GM20431 (cell line): ENCODE measurements around the gene KAT8.
"Not testable (repeated sequence)": the region's sequence is repeated elsewhere in the genome, so short reads cannot be mapped to it uniquely, and the experiment has no call there.

Experiments used
- in situ Hi-C: fragments of 300-500 bp; cut with MseI, MboI; formaldehyde crosslinking; loops from one replicate; pipeline ENCODE4 v1.15.0; 2020; ENCODE audit warnings: low sequenced_read_pairs; ENCODE audit not compliant: unreplicated experiment

The KAT8 gene

DNA sequence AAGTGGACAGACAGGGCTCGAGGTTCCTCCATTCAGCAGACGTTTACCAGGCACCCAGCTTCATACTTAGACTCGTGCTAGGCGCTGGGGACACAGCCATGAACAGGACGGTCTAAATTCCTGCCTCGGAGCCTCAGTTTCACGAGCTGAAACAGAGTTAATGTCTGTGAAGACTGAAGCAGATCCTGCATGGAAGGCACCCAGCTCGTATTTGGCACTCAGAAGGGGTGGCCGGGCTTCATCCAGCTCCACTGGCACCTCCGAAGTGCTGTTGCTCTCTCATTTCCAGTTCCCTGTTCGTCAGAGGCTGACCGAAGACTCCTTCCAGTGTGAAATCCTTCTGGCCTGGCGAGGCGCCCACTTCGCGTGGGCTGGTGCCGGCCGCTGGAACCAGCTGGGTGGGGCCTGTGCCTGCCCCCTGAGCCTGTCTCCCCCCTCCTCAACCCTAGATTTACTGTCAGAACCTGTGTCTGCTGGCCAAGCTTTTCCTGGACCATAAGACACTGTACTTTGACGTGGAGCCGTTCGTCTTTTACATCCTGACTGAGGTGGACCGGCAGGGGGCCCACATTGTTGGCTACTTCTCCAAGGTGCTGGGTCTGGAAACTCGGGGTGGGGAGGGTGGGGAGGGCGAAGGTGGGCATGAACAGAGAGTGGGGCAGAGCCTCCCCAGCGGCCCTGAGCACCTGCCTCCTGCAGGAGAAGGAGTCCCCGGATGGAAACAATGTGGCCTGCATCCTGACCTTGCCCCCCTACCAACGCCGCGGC, 12.3 kb downstream of the KAT8 start:
- in situ Hi-C loops: no loop called here

DNA sequence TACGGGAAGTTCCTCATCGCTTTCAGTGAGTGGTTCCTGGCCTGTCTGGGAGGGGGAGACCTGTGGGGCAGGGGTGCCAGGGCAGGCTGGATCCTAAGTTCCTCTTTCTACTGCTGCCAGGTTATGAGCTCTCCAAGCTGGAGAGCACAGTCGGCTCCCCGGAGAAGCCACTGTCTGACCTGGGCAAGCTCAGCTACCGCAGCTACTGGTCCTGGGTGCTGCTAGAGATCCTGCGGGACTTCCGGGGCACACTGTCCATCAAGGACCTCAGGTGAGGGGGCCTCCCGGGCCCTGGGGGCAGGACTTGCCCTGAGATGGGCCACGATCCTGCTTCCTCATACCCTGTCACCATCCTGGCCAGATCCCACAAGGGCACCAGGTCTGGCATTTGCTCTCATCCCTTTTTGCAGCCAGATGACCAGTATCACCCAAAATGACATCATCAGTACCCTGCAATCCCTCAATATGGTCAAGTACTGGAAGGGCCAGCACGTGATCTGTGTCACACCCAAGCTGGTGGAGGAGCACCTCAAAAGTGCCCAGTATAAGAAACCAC, 12.9 kb downstream of the KAT8 start:
- in situ Hi-C loops: no loop called here

DNA sequence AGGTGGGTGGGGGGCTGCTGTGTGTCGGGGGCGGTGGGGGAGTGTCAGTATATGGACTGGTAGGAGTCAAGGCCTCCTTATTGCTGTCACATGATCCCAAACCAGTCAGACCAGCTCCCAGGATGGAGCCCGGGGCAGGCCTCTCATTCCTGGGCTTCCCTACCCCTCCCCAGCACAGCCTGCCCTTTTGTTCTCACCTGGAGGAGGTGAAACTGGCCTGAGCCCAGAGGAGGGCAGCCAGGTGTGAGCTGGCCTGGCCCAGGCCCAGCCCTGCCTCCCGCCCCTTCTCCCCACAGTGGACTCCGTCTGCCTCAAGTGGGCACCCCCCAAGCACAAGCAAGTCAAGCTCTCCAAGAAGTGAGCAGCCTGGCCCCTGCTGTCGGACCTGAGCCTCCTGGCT, 13.4 kb downstream of the KAT8 start:
- in situ Hi-C loops: no loop called here

DNA sequence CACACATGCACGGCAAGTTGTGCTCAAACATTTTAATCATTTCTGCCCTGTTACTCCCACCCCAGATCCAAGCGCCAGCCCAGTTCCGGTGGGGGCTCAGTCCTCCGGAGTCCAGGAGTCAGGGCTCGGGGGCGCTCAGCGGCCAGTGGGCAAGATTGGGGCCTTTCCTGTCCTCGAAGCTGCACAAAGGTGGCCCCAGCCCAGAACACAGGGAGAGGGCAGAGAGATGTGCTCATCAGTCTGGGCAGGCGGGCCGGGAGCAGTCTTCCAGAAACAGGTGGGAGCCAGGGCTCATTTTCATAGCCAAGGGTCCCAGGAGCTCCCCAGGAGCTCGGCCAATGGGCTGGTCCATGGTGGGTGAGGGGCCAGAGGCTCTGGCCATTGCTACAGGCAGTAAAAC, 14.0 kb downstream of the KAT8 start:
- in situ Hi-C loops: no loop called here

DNA sequence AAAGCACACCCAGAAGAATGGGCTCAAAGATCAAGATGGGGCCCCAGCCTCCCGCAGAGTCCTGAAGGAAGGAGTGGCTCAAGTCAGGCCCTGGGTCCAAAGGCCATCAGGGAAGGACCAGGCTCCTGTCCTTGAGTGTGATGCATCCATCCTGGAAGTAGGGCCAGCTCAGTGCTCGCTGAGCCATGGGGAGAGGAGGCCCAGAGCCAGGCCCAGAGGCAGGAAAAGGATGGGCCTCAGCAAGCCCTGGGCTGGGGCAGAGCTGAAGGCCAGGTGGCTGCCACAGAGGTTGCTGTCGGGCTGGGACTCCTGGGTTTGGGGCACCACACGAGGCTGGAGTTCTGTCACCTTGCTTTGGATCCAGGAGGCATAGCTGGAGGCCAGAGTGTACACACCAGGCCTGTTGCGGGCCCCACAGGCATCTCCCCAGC, 14.4 kb downstream of the KAT8 start:
- in situ Hi-C loops: no loop called here

DNA sequence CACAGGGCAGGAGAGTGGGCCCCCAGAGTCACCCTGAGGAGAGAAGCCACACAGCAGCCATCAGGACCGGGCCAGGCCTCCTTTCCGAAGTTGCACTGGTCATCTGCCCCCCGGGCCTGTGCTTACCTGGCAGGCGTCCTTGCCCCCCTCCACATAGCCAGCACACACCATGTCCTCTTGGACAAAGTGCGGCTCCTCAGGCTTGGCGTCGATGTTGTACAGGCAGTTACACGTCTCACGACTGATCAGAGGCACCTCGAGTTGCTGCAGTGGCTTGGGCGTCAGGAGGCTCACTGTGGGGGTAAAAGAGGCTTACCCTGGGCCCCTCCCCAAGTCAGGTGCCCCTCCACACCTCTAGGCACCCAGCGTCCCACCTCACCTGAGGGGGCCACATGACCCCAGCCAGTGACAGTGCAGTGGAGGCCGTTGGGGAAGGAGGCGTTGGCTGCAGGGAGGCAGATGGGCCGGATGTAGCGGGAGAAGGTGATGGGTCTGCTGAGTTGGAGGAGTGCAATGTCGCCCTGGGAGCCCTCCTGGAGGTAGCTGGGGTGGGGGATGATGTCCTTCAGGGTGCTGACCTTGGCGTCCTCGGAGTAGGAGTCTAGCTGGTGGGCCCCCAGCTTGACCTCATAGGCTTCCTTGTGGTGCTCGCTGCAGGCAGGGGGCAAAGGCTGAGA, 15.0 kb downstream of the KAT8 start:
- in situ Hi-C loops: no loop called here

DNA sequence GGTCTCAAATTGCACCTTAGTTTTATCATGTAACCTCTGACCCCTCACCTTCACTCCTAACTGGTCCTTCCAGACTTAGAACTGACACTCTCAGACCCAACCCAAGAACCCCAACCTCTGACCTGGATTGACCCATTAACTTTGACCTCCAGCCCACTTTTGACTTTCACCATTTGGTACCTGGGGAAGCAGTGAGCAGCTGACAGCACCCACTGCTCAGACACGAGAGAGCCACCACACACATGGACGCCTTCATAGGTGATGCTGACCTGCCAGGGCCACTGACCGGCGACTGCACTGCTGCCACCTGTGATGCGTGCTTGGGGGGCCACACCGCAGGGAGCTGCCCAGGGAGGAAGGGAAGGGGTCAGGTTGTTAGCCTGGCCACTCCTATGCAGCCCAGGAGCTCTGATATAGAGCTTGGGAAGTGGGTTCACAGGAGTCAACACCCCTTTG, 15.6 kb downstream of the KAT8 start:
- in situ Hi-C loops: no loop called here

DNA sequence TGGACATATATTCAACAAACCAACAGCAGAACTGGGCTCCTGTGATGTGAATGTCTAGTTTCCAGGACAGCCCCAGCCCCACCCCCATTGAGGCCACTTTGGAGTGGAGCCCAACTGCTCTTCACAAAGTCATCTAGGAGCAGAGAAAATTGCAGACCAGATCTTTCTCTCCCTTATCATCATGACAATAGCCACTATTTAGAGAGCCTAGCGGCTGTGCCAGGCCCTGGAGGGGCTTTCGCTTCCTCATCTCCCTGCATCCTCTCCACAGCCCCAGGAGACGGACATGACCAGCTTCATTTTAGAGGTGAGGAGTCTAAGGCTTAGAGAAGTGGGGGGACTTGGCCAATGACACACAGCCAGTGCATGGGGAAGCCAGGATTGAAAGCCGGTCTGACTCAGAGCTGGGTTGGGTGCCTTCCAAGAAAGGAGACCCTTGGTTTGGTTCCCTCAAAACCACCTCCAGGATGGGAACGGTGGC, 16.7 kb downstream of the KAT8 start:
- in situ Hi-C loops: no loop called here

DNA sequence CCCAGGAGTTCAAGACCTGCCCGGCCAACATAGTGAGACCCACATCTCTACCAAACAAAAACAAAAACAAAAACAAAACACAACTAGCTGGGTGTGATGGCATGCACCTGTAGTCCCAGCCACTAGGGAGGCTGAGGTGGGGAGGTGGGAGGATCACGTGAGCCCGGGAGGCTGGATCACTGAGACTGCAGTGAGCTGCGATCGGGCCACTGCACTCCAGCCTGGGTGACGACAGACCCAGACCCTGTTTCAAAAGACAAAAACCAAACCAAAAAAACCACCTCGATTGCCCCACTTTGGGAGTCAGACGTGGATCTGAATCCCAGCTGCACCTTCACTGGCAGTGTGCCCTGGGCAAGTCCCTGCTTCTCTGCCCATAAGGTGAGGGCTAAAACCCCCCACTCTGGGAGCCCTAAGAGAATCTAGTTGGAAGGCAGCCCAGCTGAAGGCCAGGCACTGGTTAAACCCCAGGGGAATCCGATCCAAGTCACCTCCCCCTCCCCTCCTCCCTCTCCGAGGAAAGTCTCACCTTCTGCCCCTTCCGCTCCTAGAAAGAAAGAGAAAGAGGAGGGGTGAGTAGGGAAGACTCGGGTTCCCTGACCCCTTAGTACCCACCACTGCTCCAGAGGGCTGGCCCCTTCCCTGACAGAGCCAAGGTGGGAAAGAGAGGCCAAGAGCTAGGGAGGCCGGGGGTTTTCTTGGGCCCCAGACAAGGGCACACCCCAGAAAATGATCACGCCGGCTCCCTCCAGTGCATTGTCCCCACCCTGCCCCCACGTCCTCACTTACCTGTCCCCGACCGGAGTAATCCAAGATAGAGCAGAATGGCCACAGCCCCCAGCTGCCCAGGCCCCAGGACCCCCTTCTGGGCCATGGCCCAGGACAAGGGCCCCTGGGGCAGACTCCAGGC, 17.4 kb downstream of the KAT8 start:
- in situ Hi-C loops: no loop called here

DNA sequence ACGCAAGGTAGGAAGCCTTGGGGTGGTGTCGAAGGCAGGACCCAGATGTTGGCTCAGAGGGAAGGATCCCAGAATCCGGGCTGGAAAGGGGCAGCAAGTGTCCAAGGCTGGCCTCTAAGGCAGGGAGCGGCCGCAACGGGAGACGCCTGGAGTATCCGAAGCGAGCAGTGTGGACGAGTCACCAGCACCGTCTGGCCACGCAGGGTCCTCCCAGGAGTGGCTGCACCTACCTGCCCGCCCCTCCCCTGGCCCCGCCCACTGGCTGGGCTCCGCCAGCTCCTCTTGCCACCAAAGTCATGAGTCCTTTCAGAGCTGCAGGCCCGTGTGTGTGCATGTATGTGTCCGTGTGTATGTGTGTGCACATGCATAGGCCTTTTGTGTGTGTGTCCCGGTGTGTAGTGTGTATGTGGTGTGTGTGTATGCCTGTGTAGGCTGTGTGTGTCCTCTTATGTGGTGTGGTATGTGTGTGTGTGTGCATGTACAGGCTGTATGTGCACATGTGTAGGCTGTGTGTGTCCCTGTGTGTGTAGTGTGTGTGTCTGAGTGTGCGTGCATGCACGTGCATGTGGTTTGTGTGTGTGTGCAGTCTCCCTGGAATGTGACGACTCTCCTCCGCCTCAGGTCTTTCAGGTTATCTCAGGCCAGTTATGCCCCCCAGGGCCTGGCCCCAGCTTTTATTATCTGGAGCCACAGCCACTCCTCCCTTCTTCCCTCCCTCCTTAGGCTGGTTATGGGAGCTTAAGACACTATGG, 18.2 kb downstream of the KAT8 start, which contains the start of gene PRSS8:
Gene PRSS8 (minus strand): TSS at position 193 of the 752 bp plus-strand sequence. CDS start 229 bp downstream, outside the sequence.
- in situ Hi-C loops: no loop called here

DNA sequence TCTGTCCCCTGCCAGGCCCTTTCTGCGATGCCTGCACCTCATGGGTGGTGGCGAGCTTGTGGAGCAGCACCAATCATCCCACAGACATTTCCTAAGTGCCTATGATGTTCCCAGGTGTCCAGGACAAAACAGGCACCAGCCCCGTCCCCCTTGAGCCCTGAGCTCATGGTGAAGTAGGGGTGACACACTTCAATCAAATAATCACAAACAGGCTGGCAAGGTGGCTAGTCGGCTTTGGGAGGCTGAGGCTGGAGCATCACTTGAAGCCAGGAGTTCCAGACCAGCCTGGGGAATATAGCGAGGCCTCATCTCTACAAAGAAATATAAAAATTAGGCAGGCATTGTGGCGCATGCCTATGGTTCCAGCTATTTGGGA, 18.8 kb downstream of the KAT8 start:
- in situ Hi-C loops: no loop called here

DNA sequence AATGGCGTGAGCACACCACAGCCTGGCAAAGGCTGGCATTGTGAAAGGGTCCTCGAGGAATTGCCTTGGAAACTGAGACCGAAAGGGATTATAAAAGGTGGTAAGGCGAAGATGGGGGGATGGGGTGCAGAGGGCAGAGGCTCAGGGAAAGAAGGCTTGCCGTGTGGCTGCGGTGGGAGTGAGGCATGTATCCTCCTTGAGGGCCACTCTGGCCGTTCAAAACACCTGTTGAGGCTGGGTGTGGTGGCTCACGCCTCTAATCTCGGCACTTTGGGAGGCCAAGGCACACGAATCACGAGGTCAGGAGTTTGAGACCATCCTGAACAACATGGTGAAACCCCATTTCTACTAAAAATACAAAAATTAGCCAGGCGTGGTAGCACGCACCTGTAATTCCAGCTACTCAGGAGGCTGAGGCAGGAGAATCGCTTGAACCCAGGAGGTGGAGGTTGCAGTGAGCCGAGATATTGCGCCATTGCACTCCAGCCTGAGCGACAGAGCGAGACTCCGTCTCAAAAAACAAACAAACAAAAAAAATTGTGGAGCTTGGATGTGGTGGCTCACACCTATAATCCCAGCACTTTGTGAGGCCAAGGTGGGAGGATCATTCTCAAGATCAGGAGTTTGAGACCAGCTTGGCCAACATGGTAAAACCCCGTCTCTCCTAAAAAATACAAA, 19.5 kb downstream of the KAT8 start:
- in situ Hi-C loops: not testable (repeated sequence)

DNA sequence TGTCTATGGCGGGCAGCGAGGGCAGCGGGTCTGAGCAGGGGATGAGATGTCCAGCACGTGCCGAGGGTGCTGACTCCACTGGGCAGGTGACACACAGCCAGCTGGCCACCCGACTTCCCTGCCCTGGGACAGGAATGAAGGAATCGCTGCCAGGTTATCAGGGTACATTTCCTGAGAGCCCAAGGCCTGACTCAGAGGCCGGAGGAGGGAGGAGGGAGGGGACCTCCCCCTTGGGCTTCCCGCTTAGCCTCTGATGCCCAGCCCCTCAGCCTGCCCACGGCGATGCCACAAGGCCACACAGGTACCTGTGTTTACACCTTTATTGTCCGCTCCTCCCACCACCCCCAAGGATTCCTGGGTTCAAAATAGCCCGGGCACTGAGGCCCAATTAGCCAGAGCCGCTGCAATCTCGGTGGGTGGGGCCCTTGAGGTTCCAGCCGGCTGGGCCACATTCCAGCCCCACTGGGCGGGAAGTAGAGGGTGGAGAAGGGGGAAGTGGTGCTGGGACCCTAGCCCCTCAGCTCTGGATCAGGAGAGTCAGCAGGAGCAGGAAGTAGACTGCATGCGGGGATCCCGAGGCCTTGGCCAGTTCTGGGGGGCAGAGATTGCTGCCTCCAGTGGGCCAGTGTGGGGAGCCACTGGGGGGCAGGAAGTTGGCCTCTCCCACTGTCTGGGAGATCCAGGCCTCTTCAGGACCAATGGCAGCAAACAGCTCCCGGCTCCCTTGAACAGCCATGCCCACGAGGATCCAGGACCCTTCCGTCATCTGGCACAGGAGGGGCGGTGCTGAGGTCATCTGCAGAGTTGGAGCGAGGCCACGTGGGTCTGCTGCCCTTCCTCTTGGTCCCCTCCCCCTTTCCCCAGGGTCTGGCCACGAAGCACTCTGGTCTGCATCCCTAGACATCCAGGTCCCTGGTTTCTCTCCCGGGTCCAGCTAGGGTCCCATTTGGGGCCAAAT, 21.4 kb downstream of the KAT8 start:
- in situ Hi-C loops: no loop called here

DNA sequence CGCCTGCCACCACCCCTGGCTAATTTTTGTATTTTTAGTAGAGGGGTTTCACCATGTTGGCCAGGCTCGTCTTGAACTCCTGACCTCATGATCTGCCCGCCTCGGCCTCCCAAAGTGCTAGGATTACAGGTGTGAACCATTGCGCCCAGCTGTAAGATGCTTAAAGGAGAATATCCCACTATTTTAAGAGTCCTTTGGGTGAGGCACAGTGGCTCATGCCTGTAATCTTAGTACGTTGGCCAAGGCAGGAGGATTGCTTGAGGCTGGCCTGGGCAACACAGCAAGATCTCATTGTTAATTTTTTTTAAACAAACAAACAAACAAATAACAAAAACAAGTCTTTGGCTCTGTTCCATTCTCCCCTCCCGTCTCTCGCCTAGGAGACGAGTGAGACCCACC, 23.6 kb downstream of the KAT8 start:
- in situ Hi-C loops: not testable (repeated sequence)

DNA sequence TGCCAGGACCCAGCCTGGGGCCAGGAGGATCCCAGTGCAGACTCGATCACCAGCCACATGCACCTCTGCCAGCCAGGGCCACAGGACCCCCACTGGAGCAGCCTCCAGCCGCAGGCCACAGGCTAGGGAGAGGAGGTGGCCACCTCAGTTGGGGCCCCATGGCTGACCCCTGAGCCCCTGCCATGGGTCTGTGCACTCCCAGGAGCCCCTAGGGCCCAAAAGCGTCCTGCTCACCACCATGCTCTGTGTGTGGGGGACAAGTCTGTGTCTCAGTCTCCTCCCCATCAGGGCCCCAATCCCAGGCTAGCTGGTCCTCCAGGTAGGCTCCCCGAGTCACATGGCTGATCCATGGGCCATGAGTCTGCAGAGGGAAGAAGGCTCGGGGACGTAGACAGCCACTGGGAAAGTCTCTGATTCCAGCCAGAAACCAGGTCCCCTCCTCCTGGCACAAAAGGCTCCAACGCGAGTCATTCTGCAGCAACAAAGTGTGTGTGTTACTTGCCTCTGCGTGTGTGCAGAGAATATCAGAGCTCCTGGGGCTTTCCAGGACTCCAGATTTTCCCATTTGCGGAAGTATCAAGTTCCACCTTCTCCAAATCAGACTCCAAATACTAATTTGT, 24.1 kb downstream of the KAT8 start:
- in situ Hi-C loops: no loop called here

DNA sequence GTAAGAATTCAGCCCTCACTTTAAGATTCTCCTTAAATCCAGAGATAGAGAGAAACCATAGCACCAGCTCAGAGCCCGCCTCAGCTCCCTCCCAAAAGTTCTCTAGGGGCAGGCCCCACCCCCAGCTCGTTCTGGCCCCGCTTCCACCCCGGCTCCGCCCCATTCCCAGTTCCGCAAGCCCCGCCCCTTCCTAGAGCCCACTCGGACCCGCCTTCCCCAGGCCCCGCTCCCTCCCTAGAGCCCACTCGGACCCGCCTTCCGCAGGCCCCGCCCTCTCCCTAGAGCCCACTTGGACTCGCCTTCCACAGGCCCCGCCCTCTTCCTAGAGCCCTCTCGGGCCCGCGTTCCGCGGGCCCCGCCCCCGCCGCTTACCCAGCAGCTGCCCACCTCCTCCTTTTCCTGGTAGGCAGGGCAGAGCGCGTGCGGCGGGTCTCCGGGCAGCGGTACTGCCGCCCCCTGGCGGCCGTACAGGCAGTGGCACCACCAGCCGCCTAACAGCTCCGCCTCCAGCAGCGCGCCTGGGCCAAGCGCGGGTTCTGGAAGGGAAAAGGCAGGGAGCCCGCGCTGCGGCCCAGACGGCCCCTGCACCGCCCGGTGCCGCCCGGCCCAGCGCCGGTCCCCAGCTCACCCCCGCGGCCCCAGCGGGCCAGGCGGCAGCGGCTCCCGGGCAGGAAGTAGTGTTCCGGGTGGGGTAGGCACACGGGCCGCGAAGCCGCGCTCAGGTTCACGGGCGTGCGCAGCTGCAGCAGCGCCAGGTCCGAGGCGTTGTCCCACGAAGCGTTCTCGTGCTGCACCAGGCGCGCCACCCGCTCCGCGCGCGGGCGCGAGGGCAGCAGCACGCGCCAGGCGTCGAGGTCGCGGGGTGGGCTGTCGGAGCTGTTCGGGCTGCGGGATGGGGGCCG, 24.9 kb downstream of the KAT8 start:
- in situ Hi-C loops: no loop called here
